Transverse colon (tissue), 4 donors: ENCODE results near the gene EFCAB12. TPM values are rescaled to one million over a fixed set of nuclear protein-coding genes. Genes with fewer than 3 reads are reported as not detected.
A peak's percentile ranks its signal among the peaks of the same experiment; 100 is the strongest.

ENCODE experiments used
- DNase-seq: peaks from one replicate; pipeline ENCODE4 v3.0.0-alpha.2; 2019
- H3K27ac ChIP-seq, 4 donors: fragments of 200-600 bp; sonication (generic); 2 replicates each; pipeline ENCODE4 v1.5.1; 2016 to 2018; ENCODE audit warnings: inconsistent platforms in 4 of 4
- H3K27me3 ChIP-seq: fragments of 200-600 bp; sonication (generic); 2 replicates; pipeline ENCODE4 v1.5.1; 2017; ENCODE audit warnings: inconsistent platforms
- H3K36me3 ChIP-seq, 4 donors: fragments of 200-600 bp; sonication (generic); 2 replicates each; pipeline ENCODE4 v1.5.1; 2017 to 2019; ENCODE audit warnings: inconsistent platforms in 4 of 4
- H3K4me1 ChIP-seq, 4 donors: fragments of 200-600 bp; sonication (generic); 2 replicates each; pipeline ENCODE4 v1.5.1; 2017 to 2020; ENCODE audit warnings: inconsistent platforms in 4 of 4
- H3K4me3 ChIP-seq, 4 donors: fragments of 200-600 bp; sonication (generic); 1 replicate in 1 of 4; 2 replicates in 3 of 4; pipeline versions ENCODE4 v1.5.1 to v1.6.1; 2017 to 2019; ENCODE audit warnings: inconsistent platforms in 4 of 4
- H3K9me3 ChIP-seq, 2 donors: fragments of 200-600 bp; sonication (generic); 2 replicates each; pipeline ENCODE4 v1.5.1; 2017 to 2019; ENCODE audit warnings: inconsistent platforms in 2 of 2
- EP300 ChIP-seq: sonication (generic); formaldehyde crosslinking; IDR thresholded peaks from one replicate; pipeline ENCODE4 v1.6.1; 2017; ENCODE audit warnings: antibody characterized with exemption, low read depth
- POLR2A ChIP-seq: fragments of 450-650 bp; IDR thresholded peaks from one replicate; pipeline ENCODE4 v1.6.1; 2016; ENCODE audit warnings: antibody characterized with exemption, mild to moderate bottlenecking, moderate library complexity
- POLR2AphosphoS5 ChIP-seq, 3 donors: sonication (generic); formaldehyde crosslinking; IDR thresholded peaks; one replicate each; pipeline ENCODE4 v1.6.1; 2016; ENCODE audit warnings: antibody characterized with exemption in 3 of 3
- WGBS, 2 donors: methylation state at CpG; one replicate each; pipeline ENCODE4 v1.1.5; 2018; ENCODE audit warnings: low coverage in 1 of 2; 5-methylcytosine and 5-hydroxymethylcytosine counted together
- in situ Hi-C, 4 donors: fragments of 200-750 bp; cut with MboI; loops; one replicate each; pipeline versions ENCODE4 v1.15.0 to v1.15.1; 2017; ENCODE audit warnings: low sequenced_read_pairs in 3 of 4, low pct_ligation_motif_present in 1 of 4, low pct_unique_long_range_greater_than_20kb in 1 of 4
- intact Hi-C: fragments of 100-400 bp; cut with DNase I; formaldehyde crosslinking; loops from one replicate; pipeline ENCODE4 v1.15.1; 2023; ENCODE audit warnings: low total_unique reads
- total RNA-seq, 4 donors: library from RNA; depleted of rRNA; stranded (reverse); fragments of >200 nt; gene quantifications; one replicate each; pipeline ENCODE4 v1.1.0, GENCODE V29; 2016
- TF ChIP-seq, protein P1 (sequence below), 5 experiments: fragments of 200-600 bp in 3 of 5; fragments of 450-650 bp in 2 of 5; sonication (generic) in 3 of 5; IDR thresholded peaks; 1 replicate in 2 of 5; 2 replicates in 3 of 5; pipeline ENCODE4 v1.5.1; 2016 to 2017; ENCODE audit warnings: antibody characterized with exemption in 5 of 5, inconsistent platforms in 3 of 5, mild to moderate bottlenecking in 2 of 5, moderate library complexity in 1 of 5

EFCAB12 gene
- total RNA-seq, 4 donors from 2014 or later = 0.14 to 0.32 TPM; not detected in 2

DNA sequence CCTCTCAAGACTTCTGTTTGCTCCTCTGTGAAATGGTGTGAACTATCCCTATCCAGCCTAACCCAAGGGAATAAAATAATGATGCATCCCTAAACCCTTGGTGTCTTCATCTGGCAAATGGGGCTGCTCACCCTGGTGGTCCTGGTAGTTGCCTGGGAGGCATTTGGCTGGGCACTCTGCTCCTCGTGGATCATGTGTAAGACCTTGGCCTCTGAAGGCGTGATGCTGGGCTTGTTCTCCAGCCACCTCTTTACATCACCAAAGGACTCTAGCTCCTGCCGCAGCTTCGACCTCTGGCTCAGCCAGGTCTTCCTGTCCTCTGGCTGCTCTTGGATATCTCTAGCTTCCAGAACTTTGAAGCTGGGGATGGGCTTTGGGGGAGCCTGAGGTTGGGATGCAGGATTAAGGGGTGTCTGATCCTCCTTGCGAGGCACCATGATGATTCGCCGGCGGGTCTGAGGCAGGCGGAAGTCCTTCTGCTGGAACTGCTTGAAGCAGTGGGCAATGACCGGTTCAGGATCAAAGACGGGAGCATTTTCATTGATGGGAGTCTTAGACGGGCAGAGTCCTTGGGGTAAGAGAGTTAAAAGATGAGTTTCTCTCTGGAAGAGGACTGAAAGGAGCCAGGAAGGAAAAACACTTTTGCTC, 7.1 kb downstream of the EFCAB12 start:
- 91 to 97% methylated on average over 6 to 12 of the region's 12 CpGs for WGBS, 2 donors
- TF ChIP-seq EP300 = no peak
- TF ChIP-seq, protein P1, sequence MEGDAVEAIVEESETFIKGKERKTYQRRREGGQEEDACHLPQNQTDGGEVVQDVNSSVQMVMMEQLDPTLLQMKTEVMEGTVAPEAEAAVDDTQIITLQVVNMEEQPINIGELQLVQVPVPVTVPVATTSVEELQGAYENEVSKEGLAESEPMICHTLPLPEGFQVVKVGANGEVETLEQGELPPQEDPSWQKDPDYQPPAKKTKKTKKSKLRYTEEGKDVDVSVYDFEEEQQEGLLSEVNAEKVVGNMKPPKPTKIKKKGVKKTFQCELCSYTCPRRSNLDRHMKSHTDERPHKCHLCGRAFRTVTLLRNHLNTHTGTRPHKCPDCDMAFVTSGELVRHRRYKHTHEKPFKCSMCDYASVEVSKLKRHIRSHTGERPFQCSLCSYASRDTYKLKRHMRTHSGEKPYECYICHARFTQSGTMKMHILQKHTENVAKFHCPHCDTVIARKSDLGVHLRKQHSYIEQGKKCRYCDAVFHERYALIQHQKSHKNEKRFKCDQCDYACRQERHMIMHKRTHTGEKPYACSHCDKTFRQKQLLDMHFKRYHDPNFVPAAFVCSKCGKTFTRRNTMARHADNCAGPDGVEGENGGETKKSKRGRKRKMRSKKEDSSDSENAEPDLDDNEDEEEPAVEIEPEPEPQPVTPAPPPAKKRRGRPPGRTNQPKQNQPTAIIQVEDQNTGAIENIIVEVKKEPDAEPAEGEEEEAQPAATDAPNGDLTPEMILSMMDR (IDR thresholded peaks at IDR 0.05) = no peak
- no peak for TF ChIP-seq POLR2AphosphoS5 (IDR thresholded peaks at IDR 0.05)
- no peak for TF ChIP-seq POLR2A
- in situ Hi-C loops = no loop called here
- intact Hi-C loops = no loop called here
- Histone ChIP-seq H3K27me3 (no peaks in the 10 kb centered on the region), H3K36me3 (no peaks in the 10 kb centered on the region), H3K9me3 (no peaks in the 10 kb centered on the region), H3K4me3 (no peak overlapping the region), H3K27ac (no peak overlapping the region), H3K4me1 (peaks cover 0 to 7% (median 0%) of the 10 kb centered on the region in 4 donors)
- no peak for DNase-seq

DNA sequence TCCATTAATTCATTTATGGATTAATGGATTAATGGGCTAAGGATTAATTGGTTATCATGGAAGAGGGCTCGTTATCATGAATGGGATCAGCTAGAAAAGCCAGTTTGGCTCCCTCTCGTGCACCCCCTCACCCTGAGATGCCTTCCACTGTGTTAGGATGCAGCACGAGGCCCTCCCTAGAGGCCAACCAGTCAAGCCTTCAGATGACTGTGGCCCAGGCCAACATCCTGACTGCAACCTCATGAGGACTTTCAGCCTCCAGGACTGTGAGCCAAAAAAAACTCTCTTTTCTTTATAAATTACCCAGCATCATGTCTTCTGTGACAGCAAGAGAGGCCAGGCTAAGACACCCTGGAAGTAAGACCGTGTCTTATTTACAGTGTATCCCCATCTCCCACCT, 9.0 kb downstream of the EFCAB12 start:
- Histone ChIP-seq H3K4me3 (no peak overlapping the region), H3K27ac (no peak overlapping the region), H3K27me3 (no peaks in the 10 kb centered on the region), H3K36me3 (no peaks in the 10 kb centered on the region), H3K9me3 (no peaks in the 10 kb centered on the region), H3K4me1 (peaks cover 0 to 7% (median 0%) of the 10 kb centered on the region in 4 donors)
- intact Hi-C loops (no loop called here), in situ Hi-C loops (no loop called here)
- no peak for DNase-seq
- 79 to 93% methylated on average over 2 to 4 of the region's 4 CpGs for WGBS, 2 donors
- no peak for TF ChIP-seq POLR2A
- TF ChIP-seq, protein P1 (IDR thresholded peaks at IDR 0.05) = no peak
- TF ChIP-seq POLR2AphosphoS5 (IDR thresholded peaks at IDR 0.05) = no peak
- no peak for TF ChIP-seq EP300

DNA sequence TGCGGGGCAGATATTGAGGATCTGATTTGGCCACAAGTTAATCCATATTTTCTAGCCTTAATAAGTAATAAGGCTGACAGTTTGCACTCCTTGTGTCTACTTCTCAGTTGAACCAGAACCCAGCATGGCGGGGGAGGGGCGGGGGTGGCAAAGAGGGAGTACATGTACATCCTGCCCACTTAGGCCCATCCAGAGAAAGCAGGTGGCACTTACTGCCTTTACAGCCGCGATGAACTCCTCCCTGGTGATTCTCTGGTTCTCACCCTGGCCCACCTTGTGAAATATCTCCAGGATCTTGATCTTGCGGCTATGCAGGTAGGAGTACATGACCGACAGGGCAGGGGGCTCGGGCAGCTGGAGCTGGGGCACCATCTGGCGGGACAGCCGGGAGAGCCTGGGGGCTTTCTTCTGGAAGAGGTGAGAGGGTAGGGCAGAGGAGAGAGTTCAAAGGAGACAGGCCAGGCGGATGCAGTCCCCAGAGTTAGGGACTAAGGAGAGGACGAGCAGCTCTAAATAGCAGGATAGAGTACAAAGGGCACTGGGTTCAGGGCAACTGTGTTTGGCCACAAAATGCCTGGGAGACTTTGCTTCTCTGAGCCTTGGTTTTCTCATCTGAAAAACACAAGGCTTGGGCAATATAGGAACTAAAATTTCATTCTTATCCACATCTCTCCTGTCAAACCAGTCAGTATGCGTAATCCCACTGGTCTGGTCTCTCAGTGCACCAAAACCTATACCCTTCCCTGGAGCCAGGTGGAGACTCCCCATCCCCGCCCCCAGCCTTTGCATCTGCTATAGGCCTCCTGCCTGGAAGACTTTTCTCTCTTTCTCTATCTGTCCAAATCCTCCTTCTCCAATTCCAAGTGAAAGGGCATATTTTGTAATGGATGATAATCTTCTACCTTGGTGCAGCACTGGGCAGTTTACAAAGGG, 10.1 kb downstream of the EFCAB12 start:
- Histone ChIP-seq H3K4me3 (no peak overlapping the region), H3K9me3 (no peaks in the 10 kb centered on the region), H3K27ac (peak overlapping the region in 2 of 4 donors; percentile 27 to 45), H3K36me3 (no peaks in the 10 kb centered on the region), H3K4me1 (peaks cover 0 to 5% (median 1%) of the 10 kb centered on the region in 4 donors), H3K27me3 (no peaks in the 10 kb centered on the region)
- 82 to 86% methylated on average over 8 to 14 of the region's 14 CpGs for WGBS, 2 donors
- TF ChIP-seq EP300 = no peak
- intact Hi-C loops = no loop called here
- no peak for DNase-seq
- in situ Hi-C loops = no loop called here

DNA sequence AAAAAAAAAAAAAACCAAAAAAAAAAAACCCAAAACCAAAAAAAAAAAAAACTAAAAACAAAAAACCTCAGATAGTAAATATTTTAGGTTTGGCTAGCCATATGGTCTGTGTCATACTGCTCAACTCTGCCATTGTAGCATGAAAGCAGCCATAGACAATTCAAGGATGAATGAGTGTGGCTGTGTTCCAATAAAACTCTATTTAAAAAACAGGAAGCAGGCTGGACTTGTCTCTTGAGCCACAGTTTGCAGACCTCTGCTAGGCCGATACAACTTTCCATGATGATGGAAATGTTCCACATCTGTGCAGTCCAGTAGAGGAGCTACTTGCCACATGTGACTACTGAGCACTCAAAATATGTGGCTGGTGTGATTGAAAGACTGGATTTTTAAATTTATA, 11.1 kb downstream of the EFCAB12 start:
- Histone ChIP-seq H3K4me1 (peaks cover 0 to 7% (median 2%) of the 10 kb centered on the region in 4 donors), H3K9me3 (no peaks in the 10 kb centered on the region), H3K27me3 (no peaks in the 10 kb centered on the region), H3K36me3 (no peaks in the 10 kb centered on the region), H3K4me3 (no peak overlapping the region), H3K27ac (peak overlapping the region in 2 of 4 donors; percentile 27 to 45)
- in situ Hi-C loops = no loop called here
- 61 to 63% methylated on average over 1 of the region's 1 CpG for WGBS, 2 donors
- intact Hi-C loops = no loop called here
- TF ChIP-seq EP300 (no peak), POLR2AphosphoS5 (IDR thresholded peaks at IDR 0.05) (no peak), POLR2A (no peak)
- TF ChIP-seq, protein P1 (IDR thresholded peaks at IDR 0.05) = no peak
- DNase-seq = no peak
